NOMO-1 (cell line): ENCODE results near the gene MXD1.
A peak's percentile ranks its signal among the peaks of the same experiment; 100 is the strongest.
"Not testable (repeated sequence)": the region's sequence is repeated elsewhere in the genome, so short reads cannot be mapped to it uniquely, and the experiment has no call there.

Experiments used
- DNase-seq, 2 experiments: peaks; one replicate each; lab custom pipeline; 2025; ENCODE audit not compliant: unreplicated experiment in 2 of 2; lab: John Stamatoyannopoulos, UW

MXD1 gene

DNA sequence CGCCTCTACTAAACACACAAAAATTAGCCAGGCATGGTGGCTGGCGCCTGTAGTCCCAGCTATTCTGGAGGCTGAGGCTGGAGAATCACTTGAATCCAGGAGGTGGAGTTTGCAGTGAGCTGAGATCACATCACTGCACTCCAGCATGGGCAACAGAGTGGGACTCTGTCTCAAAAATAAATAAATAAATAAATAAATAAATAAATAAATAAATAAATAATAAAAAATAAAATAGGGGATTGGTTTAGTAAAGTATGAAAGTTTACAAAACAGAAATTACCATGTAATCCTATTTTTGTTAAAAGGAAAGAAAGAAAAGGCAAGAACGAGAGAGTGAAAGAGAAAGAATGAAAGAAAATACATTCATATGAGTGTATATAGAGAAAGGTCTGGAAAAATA lies 35.8 kb downstream of the MXD1 start:
- DNase-seq, result not testable (repeated sequence)

- peak; percentile 39 to 70 for DNase-seq
These were observed 37.6 kb downstream of the MXD1 start for GRCh38 chr2:69952336-69953115.

- DNase-seq, result no peak
These were observed 39.2 kb downstream of the MXD1 start for GRCh38 chr2:69954084-69954483.

GRCh38 chr2:69955029-69955428 lies 40.1 kb downstream of the MXD1 start:
- DNase-seq, result no peak

DNA sequence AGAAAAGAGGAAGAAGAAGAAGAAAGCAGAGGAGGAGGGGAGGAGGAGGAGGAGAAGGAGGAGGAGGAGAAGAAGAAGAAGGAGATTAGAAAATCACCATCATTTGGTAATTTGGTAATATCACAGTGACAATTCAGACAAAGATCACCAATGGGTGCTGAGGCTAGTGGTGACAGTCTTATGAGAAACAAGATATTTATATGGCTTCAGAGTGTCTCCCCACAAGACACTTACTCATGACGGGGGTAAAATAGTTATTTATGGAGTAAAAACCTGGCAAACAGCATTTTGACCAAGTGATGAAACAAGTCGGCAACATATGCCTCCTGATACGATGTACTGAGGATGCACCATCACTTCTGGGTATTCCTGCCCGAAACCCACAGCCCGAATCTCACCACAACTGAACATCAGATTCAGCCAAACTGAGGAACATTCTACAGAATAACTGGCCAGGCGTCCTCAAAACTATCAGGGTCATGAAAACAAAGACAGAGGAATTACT lies 41.6 kb downstream of the MXD1 start:
- DNase-seq, result no peak

GRCh38 chr2:69957965-69958364 lies 43.1 kb downstream of the MXD1 start:
- DNase-seq, result no peak

- DNase-seq, result no peak
These were observed 43.6 kb downstream of the MXD1 start for GRCh38 chr2:69958480-69958879.

GRCh38 chr2:69959425-69959824 lies 44.5 kb downstream of the MXD1 start:
- DNase-seq, result no peak

GRCh38 chr2:69960821-69961220 lies 45.9 kb downstream of the MXD1 start:
- no peak for DNase-seq

DNA sequence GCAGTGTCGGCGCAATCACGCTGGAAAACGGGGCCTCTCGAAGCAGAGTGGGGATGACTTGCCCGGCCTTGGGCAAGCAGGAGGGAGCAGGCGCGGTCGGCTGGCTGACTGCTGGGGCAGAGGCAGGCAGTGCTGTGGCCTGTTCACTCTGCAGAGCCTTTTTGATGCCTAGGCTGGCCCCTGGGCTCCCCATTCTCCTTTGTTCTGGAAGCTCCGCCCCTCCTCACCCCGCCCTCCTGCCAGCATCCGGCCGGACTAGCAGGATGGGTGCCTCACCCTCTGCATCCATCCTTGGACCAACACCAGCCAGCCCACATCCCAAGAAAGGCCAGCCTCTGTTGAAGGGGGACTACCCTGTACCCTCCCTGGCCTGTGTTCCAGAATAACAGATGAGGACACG lies 46.6 kb downstream of the MXD1 start, which contains the start of gene ASPRV1:
Gene ASPRV1 (minus strand): TSS at position 136 of the 400 bp plus-strand sequence. CDS start 195 bp downstream, outside the sequence.
- DNase-seq, result no peak

DNA sequence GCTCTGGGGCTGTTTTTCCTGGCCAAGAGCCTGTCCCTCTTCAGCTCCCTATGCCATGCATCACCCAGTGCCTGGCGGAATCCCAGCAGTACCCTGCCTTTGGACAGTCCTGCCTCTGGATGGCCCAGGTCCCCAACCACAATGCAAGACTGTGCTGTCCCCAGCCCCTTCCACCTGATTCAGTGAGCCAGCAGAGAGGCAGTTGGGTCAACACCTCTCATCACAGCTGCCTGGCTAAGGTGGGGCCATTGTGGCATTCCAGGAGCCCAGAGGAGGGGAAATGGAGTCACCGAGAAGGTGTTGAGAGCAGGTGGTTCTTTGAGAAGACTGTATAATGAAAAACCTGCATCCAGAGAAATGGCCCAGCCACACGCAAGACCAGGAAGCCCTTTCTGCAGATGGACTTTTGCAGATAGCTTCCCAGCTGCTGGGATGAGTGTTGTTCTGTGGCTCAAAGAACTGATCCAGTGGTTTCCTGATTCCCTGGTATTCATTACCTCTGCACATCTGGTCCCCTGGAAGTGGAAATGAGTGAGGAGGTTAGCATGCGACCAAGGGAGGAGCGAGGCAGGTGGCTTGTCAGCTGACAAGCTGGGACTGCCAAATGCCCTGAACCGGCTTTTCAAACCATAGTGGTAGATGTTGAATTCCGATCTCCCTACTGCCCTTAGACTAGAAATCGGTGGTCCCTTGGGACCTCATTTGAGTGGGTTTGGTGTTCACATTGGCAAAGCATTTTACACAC lies 48.2 kb downstream of the MXD1 start:
- DNase-seq, result no peak

GRCh38 chr2:69964353-69964841 lies 49.5 kb downstream of the MXD1 start:
- DNase-seq, result no peak

GRCh38 chr2:69965756-69966445 lies 51.0 kb downstream of the MXD1 start:
- DNase-seq, result no peak

DNA sequence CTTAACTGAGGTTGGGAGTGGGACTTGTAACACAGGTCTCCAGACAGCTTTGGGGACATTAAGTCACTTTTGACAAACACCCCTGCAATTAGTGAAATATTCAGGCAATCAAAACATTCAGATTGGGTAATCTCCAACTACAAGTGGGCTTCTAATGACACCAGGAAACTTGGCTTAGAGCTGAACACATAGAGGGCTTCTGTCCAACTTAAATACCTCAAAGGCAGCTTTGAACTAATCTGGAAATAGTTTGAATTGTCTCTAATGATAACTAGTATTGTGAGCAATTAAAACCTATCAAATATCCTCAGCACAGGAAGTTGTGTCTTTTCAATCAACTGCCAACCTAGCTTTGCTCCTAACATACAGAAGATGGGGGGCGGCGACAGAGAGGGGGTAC lies 51.6 kb downstream of the MXD1 start:
- DNase-seq, result no peak

- no peak for DNase-seq
These were observed 53.7 kb downstream of the MXD1 start for GRCh38 chr2:69968609-69969008.

DNA sequence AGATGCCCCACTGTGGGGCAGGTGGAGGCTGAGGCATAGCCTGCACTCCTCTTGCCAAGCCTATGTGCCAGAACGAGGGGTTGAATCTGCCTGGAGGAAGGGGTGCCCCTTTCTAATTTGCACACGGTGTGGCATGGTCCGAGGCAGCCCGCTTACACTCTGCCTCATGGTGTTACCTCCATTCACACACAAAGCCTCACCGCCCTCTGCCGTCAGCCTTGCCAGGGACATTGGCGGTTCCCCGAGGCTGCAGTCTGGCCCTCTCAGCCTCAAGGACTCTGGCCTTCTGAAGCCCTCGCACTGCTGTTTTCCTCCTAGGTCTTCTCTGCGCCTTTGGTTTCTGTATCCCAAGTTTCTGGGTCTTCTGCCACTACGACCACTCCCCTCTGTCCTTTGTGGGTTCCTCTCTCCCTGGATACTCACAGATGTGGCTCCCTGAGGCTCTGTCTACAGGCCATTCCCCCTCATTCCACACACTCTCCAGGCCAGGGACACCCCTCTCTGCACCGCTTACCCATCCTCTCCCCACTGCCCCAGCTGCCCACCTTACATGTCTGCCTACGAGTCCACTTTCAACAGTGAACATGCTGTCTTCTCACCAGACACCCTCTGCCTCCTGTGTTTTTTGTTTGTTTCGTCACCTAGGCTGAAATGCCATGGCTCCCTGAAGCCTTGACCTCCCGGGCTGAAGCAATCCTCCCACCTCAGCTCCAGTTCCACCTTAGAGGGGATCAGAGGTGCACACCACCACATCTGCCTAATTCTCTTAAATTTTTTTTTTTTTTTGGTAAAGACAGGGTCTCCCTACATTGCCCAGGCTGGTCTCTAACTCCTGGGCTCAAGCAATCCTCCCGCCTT lies 54.4 kb downstream of the MXD1 start:
- DNase-seq, result no peak

GRCh38 chr2:69969991-69970390 lies 55.1 kb downstream of the MXD1 start:
- DNase-seq, result no peak

DNA sequence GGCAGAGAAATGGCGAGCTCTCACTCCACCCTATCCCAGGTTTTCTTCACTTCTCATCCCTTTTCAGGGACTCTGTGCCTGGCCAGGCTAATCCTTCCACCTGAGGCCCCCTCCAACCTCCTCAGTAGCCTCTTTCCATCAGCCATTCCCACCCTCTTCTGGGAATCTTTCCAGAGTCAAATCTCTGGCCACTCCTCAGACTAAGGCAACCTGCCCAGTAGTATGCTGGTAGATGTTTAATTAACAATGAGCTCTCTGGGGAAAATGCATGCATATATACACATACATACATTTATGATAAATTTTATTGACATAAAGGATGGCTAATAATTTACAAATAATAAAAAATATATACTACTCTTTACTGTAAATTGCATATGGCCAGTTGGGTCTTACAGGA lies 57.9 kb downstream of the MXD1 start:
- no peak for DNase-seq

- no peak for DNase-seq
These were observed 58.4 kb downstream of the MXD1 start for GRCh38 chr2:69973335-69973735.

DNA sequence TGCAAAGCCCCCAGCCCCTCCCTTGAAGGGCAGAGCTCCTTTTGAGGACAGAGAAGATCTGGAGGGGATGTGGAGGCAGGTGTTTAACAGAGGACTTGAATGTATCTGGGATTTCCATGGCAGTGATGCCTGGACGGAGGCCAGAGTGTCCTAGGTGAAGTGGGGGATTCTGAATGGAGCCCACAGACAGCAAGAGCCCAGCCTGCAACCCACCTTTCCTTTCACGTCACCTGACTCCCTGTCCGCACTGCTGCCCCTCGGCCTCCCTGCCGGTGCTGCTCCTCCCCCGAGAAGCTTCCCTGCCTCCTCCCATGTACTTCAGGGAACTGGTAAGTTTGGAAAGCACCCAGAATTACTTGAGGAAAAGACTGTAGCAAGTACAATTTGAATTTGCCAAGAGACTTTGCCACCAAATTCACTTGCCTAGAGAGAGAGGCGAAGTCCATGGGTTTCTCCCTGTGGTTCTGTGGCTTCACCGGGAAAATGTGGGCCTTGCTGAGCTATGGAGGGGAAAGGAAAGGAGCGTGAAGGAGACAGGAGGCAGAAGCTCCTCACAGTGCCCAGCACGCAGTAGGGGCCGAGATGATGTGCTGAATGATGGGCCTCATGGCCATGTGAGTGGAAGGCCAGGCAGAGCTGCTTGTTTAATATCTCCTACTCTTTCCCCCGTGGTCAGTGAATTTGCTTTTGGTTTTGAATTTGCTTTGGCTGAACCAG lies 60.4 kb downstream of the MXD1 start:
- DNase-seq, result no peak
